Pulmonary artery endothelial cell (primary cell): ENCODE data around the gene HNRNPUL2. TPM values are rescaled to one million over a fixed set of nuclear protein-coding genes. Genes with fewer than 3 reads are reported as not detected.

Experiments
- DNase-seq: peaks from one replicate; pipeline ENCODE4 v3.0.0-alpha.2; 2011; ENCODE audit warnings: low read depth, low spot score
- total RNA-seq: library from RNA; depleted of rRNA; stranded (reverse); fragments of >200 nt; gene quantifications from 2 replicates; pipeline ENCODE4 v1.2.3, GENCODE V29; 2014

Gene HNRNPUL2
- total RNA-seq, 1 donor from 2014 or later: 11.6 TPM

- no peak for DNase-seq
These were observed 57.7 kb downstream of the HNRNPUL2 start for GRCh38 chr11:62669420-62670161.

GRCh38 chr11:62667460-62667859 lies 59.8 kb downstream of the HNRNPUL2 start:
- no peak for DNase-seq

- no peak for DNase-seq
These were observed 60.9 kb downstream of the HNRNPUL2 start for GRCh38 chr11:62666259-62666926.

GRCh38 chr11:62665599-62666258 lies 61.5 kb downstream of the HNRNPUL2 start:
- DNase-seq: peak; percentile 30

GRCh38 chr11:62665075-62665598 lies 62.1 kb downstream of the HNRNPUL2 start, which contains the start of the genes C11orf98 and CSKMT:
Gene C11orf98, minus strand, starts transcription at chr11:62665210. Its CDS starts 41 bp downstream, at chr11:62665169.
Gene CSKMT, plus strand, starts transcription at chr11:62665312. Its CDS starts 568 bp downstream, at chr11:62665880.
- peak; percentile 71 for DNase-seq

GRCh38 chr11:62664405-62665074 lies 62.7 kb downstream of the HNRNPUL2 start:
- no peak for DNase-seq

Other genes with a start within 250 kb of the HNRNPUL2 start
- 479 and 591 TPM in 2 replicates for gene AHNAK, start 180.7 kb downstream of the HNRNPUL2 start, total RNA-seq
- gene EEF1G, start 153.6 kb downstream of the HNRNPUL2 start, total RNA-seq: 1,341 and 1,809 TPM in 2 replicates
- gene TUT1, start 135.9 kb downstream of the HNRNPUL2 start, total RNA-seq: 7.7 and 9.6 TPM in 2 replicates
- gene MTA2, start 125.6 kb downstream of the HNRNPUL2 start, total RNA-seq: 262 and 269 TPM in 2 replicates
- gene EML3, start 114.7 kb downstream of the HNRNPUL2 start, total RNA-seq: 32.1 and 34.8 TPM in 2 replicates
- 6.1 and 11.1 TPM in 2 replicates for gene ROM1, start 114.2 kb downstream of the HNRNPUL2 start, total RNA-seq
- gene B3GAT3, start 105.5 kb downstream of the HNRNPUL2 start, total RNA-seq: 17.0 and 19.3 TPM in 2 replicates
- 272 and 287 TPM in 2 replicates for gene GANAB, start 80.8 kb downstream of the HNRNPUL2 start, total RNA-seq
- gene INTS5, start 74.2 kb downstream of the HNRNPUL2 start, total RNA-seq: 25.5 and 26.2 TPM in 2 replicates
- gene C11orf98, start 62.2 kb downstream of the HNRNPUL2 start, total RNA-seq: 40.5 and 49.2 TPM in 2 replicates
- gene CSKMT, start 62.1 kb downstream of the HNRNPUL2 start, total RNA-seq: 7.5 TPM in 2 replicates
- 10.0 and 13.0 TPM in 2 replicates for gene UQCC3, start 55.8 kb downstream of the HNRNPUL2 start, total RNA-seq
- gene LBHD1, start 55.2 kb downstream of the HNRNPUL2 start, total RNA-seq: 2.3 and 3.3 TPM in 2 replicates
- gene UBXN1, start 48.4 kb downstream of the HNRNPUL2 start, total RNA-seq: 153 and 182 TPM in 2 replicates
- gene LRRN4CL, start 37.9 kb downstream of the HNRNPUL2 start, total RNA-seq: under 0.01 and 0.04 TPM in 2 replicates
- 18.8 and 20.9 TPM in 2 replicates for gene BSCL2, start 20.0 kb downstream of the HNRNPUL2 start, total RNA-seq
- not detected in 2 replicates for gene GNG3, start 19.8 kb downstream of the HNRNPUL2 start, total RNA-seq
- 32.8 and 34.2 TPM in 2 replicates for gene TTC9C, start 1.0 kb upstream of the HNRNPUL2 start, total RNA-seq
- gene ZBTB3, start 26.7 kb upstream of the HNRNPUL2 start, total RNA-seq: 8.7 and 12.1 TPM in 2 replicates
- gene POLR2G, start 34.1 kb upstream of the HNRNPUL2 start, total RNA-seq: 58.6 and 85.9 TPM in 2 replicates
- 20.3 and 29.1 TPM in 2 replicates for gene TAF6L, start 43.9 kb upstream of the HNRNPUL2 start, total RNA-seq
- 25.2 and 30.3 TPM in 2 replicates for gene TMEM179B, start 59.9 kb upstream of the HNRNPUL2 start, total RNA-seq
- 12.5 and 14.1 TPM in 2 replicates for gene TMEM223, start 64.5 kb upstream of the HNRNPUL2 start, total RNA-seq
- gene NXF1, start 78.0 kb upstream of the HNRNPUL2 start, total RNA-seq: 14.8 and 38.9 TPM in 2 replicates
- 35.9 and 39.6 TPM in 2 replicates for gene STX5, start 104.6 kb upstream of the HNRNPUL2 start, total RNA-seq
- 0.26 TPM in 1 of 2 replicates, not detected in the other for gene TEX54, start 105.4 kb upstream of the HNRNPUL2 start, total RNA-seq
- gene WDR74, start 112.1 kb upstream of the HNRNPUL2 start, total RNA-seq: 71.1 and 71.2 TPM in 2 replicates
- 140 and 175 TPM in 2 replicates for gene SLC3A2, start 153.4 kb upstream of the HNRNPUL2 start, total RNA-seq
- not detected in 2 replicates for gene CHRM1, start 193.9 kb upstream of the HNRNPUL2 start, total RNA-seq